Gastroesophageal sphincter (tissue), 4 donors: ENCODE measurements around the gene CYB5R4. TPM values are rescaled to one million over a fixed set of nuclear protein-coding genes. Genes with fewer than 3 reads are reported as not detected.

Experiments used
- ATAC-seq: fragments of 150-250 bp; one replicate; pipeline ENCODE4 v1.9.1; 2016; ENCODE audit warnings: mild to moderate bottlenecking, moderate library complexity
- H3K27ac ChIP-seq, 4 donors: fragments of 200-600 bp; sonication (generic) in 3 of 4; 1 replicate in 3 of 4; 2 replicates in 1 of 4; pipeline ENCODE4 v1.5.1; 2016 to 2019
- H3K27me3 ChIP-seq: fragments of 200-600 bp; sonication (generic); one replicate; pipeline ENCODE4 v1.5.1; 2019
- H3K36me3 ChIP-seq, 2 donors: fragments of 200-600 bp; sonication (generic); one replicate each; pipeline ENCODE4 v1.5.1; 2019; ENCODE audit warnings: control low read depth in 1 of 2
- H3K4me1 ChIP-seq, 3 donors: fragments of 200-600 bp; sonication (generic); 1 replicate in 2 of 3; 2 replicates in 1 of 3; pipeline ENCODE4 v1.5.1; 2016 to 2019; ENCODE audit warnings: control low read depth in 2 of 3
- H3K4me3 ChIP-seq, 2 donors: fragments of 200-600 bp; sonication (generic); one replicate each; pipeline ENCODE4 v1.5.1; 2019; ENCODE audit warnings: mild to moderate bottlenecking in 1 of 2, moderate library complexity in 1 of 2
- H3K9me3 ChIP-seq, 3 donors: fragments of 200-600 bp; sonication (generic); one replicate each; pipeline ENCODE4 v1.5.1; 2017 to 2019; ENCODE audit warnings: control low read depth in 2 of 3
- EP300 ChIP-seq: sonication (generic); formaldehyde crosslinking; IDR thresholded peaks from one replicate; pipeline ENCODE4 v1.6.1; 2017; ENCODE audit warnings: antibody characterized with exemption, mild to moderate bottlenecking
- POLR2A ChIP-seq, 2 donors: fragments of 450-650 bp; IDR thresholded peaks; one replicate each; pipeline ENCODE4 v1.6.1; 2017; ENCODE audit warnings: antibody characterized with exemption in 2 of 2, mild to moderate bottlenecking in 2 of 2, moderate library complexity in 1 of 2
- POLR2AphosphoS5 ChIP-seq: sonication (generic); formaldehyde crosslinking; IDR thresholded peaks from one replicate; pipeline ENCODE4 v1.6.1; 2017; ENCODE audit warnings: antibody characterized with exemption
- WGBS, 2 donors: methylation state at CpG; one replicate each; pipeline ENCODE4 v1.1.5; 2018; ENCODE audit warnings: low coverage in 1 of 2; 5-methylcytosine and 5-hydroxymethylcytosine counted together
- total RNA-seq, 4 donors: library from RNA; depleted of rRNA; stranded (reverse); fragments of >200 nt; gene quantifications; one replicate each; pipeline ENCODE4 v1.1.0, GENCODE V29; 2016
- TF ChIP-seq, protein P1 (sequence below), 4 experiments: fragments of 200-600 bp in 2 of 4; fragments of 450-650 bp in 2 of 4; sonication (generic) in 1 of 4; IDR thresholded peaks; one replicate each; pipeline ENCODE4 v1.5.1; 2017 to 2019; ENCODE audit warnings: antibody characterized with exemption in 4 of 4, mild to moderate bottlenecking in 2 of 4, moderate library complexity in 2 of 4

Gene CYB5R4
- total RNA-seq, 4 donors from 2014 or later, result 16.0 to 32.4 (median 20.8) TPM

- no peak for ATAC-seq
- TF ChIP-seq EP300 (no peak), POLR2A (IDR thresholded peaks at IDR 0.05) (no peak), POLR2AphosphoS5 (no peak)
- TF ChIP-seq, protein P1, sequence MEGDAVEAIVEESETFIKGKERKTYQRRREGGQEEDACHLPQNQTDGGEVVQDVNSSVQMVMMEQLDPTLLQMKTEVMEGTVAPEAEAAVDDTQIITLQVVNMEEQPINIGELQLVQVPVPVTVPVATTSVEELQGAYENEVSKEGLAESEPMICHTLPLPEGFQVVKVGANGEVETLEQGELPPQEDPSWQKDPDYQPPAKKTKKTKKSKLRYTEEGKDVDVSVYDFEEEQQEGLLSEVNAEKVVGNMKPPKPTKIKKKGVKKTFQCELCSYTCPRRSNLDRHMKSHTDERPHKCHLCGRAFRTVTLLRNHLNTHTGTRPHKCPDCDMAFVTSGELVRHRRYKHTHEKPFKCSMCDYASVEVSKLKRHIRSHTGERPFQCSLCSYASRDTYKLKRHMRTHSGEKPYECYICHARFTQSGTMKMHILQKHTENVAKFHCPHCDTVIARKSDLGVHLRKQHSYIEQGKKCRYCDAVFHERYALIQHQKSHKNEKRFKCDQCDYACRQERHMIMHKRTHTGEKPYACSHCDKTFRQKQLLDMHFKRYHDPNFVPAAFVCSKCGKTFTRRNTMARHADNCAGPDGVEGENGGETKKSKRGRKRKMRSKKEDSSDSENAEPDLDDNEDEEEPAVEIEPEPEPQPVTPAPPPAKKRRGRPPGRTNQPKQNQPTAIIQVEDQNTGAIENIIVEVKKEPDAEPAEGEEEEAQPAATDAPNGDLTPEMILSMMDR (IDR thresholded peaks at IDR 0.05), result no peak
- Histone ChIP-seq H3K4me1 (no peaks in the 10 kb centered on the region), H3K9me3 (peaks cover 0 to 28% (median 0%) of the 10 kb centered on the region in 3 donors), H3K36me3 (peaks cover 0 to 39% of the 10 kb centered on the region in 2 donors), H3K4me3 (no peak overlapping the region), H3K27me3 (no peaks in the 10 kb centered on the region), H3K27ac (no peak overlapping the region)
- WGBS, 2 donors, result 100% methylated on average over 1 of the region's 4 CpGs; no CpG with 5 or more reads in 1 of the 2 donors
Observed at GRCh38 chr6:83966539-83966938, 107.0 kb downstream of the CYB5R4 start.

DNA sequence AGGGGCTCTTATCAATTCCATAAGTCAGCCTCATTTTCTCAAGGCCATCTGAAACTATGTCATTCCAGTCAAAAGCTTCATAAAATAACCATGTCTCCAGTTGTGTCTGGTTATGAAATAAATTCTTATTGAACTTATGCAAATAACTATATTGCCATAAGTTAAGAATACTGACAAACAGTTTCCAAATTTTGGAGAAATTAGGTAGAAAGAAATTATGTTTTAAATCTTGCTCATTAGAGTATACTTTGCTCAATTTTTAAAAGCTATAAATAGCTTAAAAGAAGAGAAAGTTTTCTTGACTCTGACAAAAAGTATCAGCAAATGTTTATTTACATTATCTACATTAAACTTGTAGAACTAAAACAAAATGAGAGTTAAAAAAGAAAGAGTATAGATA is 111.1 kb downstream of the CYB5R4 start:
- ATAC-seq, result no peak
- Histone ChIP-seq H3K27ac (no peak overlapping the region), H3K36me3 (no peaks in the 10 kb centered on the region), H3K4me3 (no peak overlapping the region), H3K4me1 (no peaks in the 10 kb centered on the region), H3K9me3 (peaks cover 0 to 14% (median 0%) of the 10 kb centered on the region in 3 donors), H3K27me3 (no peaks in the 10 kb centered on the region)
- TF ChIP-seq EP300, result no peak
- TF ChIP-seq, protein P1 (IDR thresholded peaks at IDR 0.05), result no peak
- TF ChIP-seq POLR2AphosphoS5, result no peak
- no peak for TF ChIP-seq POLR2A (IDR thresholded peaks at IDR 0.05)

GRCh38 chr6:83974409-83975050 is 115.0 kb downstream of the CYB5R4 start:
- 23 to 35% methylated on average over 3 of the region's 3 CpGs for WGBS, 2 donors
- no peak for ATAC-seq
- H3K27me3 ChIP-seq, result no peaks in the 10 kb centered on the region
- H3K4me3 ChIP-seq, result no peak overlapping the region
- H3K27ac ChIP-seq, result no peak overlapping the region
- no peaks in the 10 kb centered on the region for H3K9me3 ChIP-seq
- H3K36me3 ChIP-seq, result no peaks in the 10 kb centered on the region
- no peaks in the 10 kb centered on the region for H3K4me1 ChIP-seq
- TF ChIP-seq EP300 (no peak), POLR2A (IDR thresholded peaks at IDR 0.05) (no peak), POLR2AphosphoS5 (no peak)
- TF ChIP-seq, protein P1 (IDR thresholded peaks at IDR 0.05), result no peak

DNA sequence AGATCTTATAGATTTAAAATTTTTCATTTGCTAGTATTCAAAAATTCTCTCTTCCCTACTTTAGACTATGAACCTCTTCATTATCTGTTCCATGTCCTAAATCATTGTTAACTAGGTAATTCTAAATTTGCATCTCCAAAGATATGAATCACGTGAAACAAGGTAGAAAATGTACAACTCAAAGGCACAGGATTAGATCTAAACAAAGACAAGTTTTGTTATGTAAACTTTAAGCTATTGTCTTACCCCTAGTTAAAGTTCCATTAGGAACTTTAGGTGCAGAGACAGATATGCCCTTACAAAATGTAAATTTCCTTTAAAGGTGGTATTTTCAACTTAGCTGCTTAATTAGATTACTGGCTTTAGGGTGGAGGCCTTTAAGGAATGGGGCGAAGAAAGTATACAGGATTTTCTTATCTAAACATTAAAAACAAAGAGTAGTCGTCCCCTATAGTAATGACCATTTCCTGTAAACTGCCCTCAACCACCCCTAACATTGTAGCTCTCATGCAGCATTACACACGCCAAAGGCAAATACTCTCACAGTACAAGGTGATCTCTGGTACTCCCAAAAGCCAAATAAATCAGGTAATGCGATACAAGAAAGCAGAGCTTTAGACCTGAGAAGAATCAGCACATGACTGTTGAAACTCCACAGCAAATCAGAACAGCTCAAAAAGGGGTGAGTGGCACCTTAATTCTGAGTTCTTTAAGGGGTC is 116.7 kb downstream of the CYB5R4 start:
- 39 to 53% methylated on average over 4 to 5 of the region's 5 CpGs for WGBS, 2 donors
- no peak overlapping the region for H3K27ac ChIP-seq
- H3K27me3 ChIP-seq, result no peaks in the 10 kb centered on the region
- no peaks in the 10 kb centered on the region for H3K36me3 ChIP-seq
- H3K9me3 ChIP-seq, result peaks cover 0 to 6% (median 0%) of the 10 kb centered on the region in 3 donors
- TF ChIP-seq, protein P1 (IDR thresholded peaks at IDR 0.05), result no peak
- TF ChIP-seq POLR2A (IDR thresholded peaks at IDR 0.05) (no peak), POLR2AphosphoS5 (no peak), EP300 (no peak)
- no peaks in the 10 kb centered on the region for H3K4me1 ChIP-seq
- H3K4me3 ChIP-seq, result no peak overlapping the region
- no peak for ATAC-seq

GRCh38 chr6:83976871-83977270 is 117.4 kb downstream of the CYB5R4 start:
- Histone ChIP-seq H3K9me3 (peaks cover 0 to 6% (median 0%) of the 10 kb centered on the region in 3 donors), H3K36me3 (no peaks in the 10 kb centered on the region), H3K4me1 (no peaks in the 10 kb centered on the region), H3K27me3 (no peaks in the 10 kb centered on the region), H3K4me3 (no peak overlapping the region), H3K27ac (no peak overlapping the region)
- WGBS, 2 donors, result 83 to 90% methylated on average over 8 of the region's 8 CpGs
- TF ChIP-seq EP300 (no peak), POLR2AphosphoS5 (no peak), POLR2A (IDR thresholded peaks at IDR 0.05) (no peak)
- TF ChIP-seq, protein P1 (IDR thresholded peaks at IDR 0.05), result no peak
- no peak for ATAC-seq
